Keratinocyte (primary cell): ENCODE results near the gene TSPAN8. TPM values are rescaled to one million over a fixed set of nuclear protein-coding genes. Genes with fewer than 3 reads are reported as not detected.
"Not testable (repeated sequence)": the region's sequence is repeated elsewhere in the genome, so short reads cannot be mapped to it uniquely, and the experiment has no call there.

Experiments
- DNase-seq: peaks from one replicate; pipeline ENCODE4 v3.0.0-alpha.2; 2011; ENCODE audit warnings: low read depth, missing footprints, low spot score
- FAIRE-seq: peaks from 2 replicates; lab custom pipeline; 2011; peaks lifted over from hg19 to GRCh38; lab: Jason Lieb, UNC
- H2AFZ ChIP-seq: 2 replicates; pipeline ENCODE4 v1.6.0; 2012; ENCODE audit warnings: low read length, control low read depth, inconsistent platforms; ENCODE audit not compliant: control insufficient read depth
- H3K27ac ChIP-seq: 2 replicates; pipeline ENCODE4 v1.5.1; 2011; ENCODE audit warnings: low read length; ENCODE audit not compliant: control insufficient read depth, insufficient read depth
- H3K27me3 ChIP-seq: 3 replicates; pipeline ENCODE4 v1.6.0; 2011; ENCODE audit warnings: low read length; ENCODE audit not compliant: control insufficient read depth, insufficient read depth; ENCODE audit errors: extremely low read depth
- H3K36me3 ChIP-seq, 2 experiments: 2 replicates in 1 of 2; 3 replicates in 1 of 2; pipeline ENCODE4 v1.5.1; 2011; ENCODE audit warnings: low read length in 2 of 2, mild to moderate bottlenecking in 1 of 2; ENCODE audit not compliant: control insufficient read depth in 2 of 2, insufficient read depth in 2 of 2; ENCODE audit errors: extremely low read depth in 1 of 2
- H3K4me1 ChIP-seq: 3 replicates; pipeline ENCODE4 v1.5.1; 2011; ENCODE audit warnings: low read length; ENCODE audit not compliant: control insufficient read depth, insufficient read depth; ENCODE audit errors: extremely low read depth
- H3K4me2 ChIP-seq: 3 replicates; pipeline ENCODE4 v1.6.0; 2011; ENCODE audit warnings: low read depth, low read length; ENCODE audit not compliant: control insufficient read depth, insufficient read depth; ENCODE audit errors: extremely low read depth
- H3K4me3 ChIP-seq, 3 experiments: fragments of 200-600 bp in 1 of 3; sonication (generic) in 1 of 3; 2 replicates in 2 of 3; 3 replicates in 1 of 3; pipeline ENCODE4 v1.5.1; 2011 to 2016; ENCODE audit warnings: low read length in 3 of 3, mild to moderate bottlenecking in 3 of 3, control low read depth in 2 of 3, inconsistent platforms in 1 of 3, low read depth in 1 of 3, mixed read lengths in 1 of 3, mixed run types in 1 of 3, moderate library complexity in 1 of 3; ENCODE audit not compliant: control insufficient read depth in 2 of 3, insufficient read depth in 2 of 3; ENCODE audit errors: extremely low read depth in 1 of 3
- H3K79me2 ChIP-seq: 2 replicates; pipeline ENCODE4 v1.6.0; 2012; ENCODE audit warnings: low read length; ENCODE audit not compliant: control insufficient read depth, insufficient read depth
- H3K9ac ChIP-seq: 3 replicates; pipeline ENCODE4 v1.6.0; 2011; ENCODE audit warnings: low read length; ENCODE audit not compliant: control insufficient read depth, insufficient read depth; ENCODE audit errors: extremely low read depth
- H3K9me1 ChIP-seq: 3 replicates; pipeline ENCODE4 v1.6.0; 2011; ENCODE audit warnings: low read length; ENCODE audit not compliant: control insufficient read depth, insufficient read depth; ENCODE audit errors: extremely low read depth
- H3K9me3 ChIP-seq: 2 replicates; pipeline ENCODE4 v1.5.1; 2012; ENCODE audit warnings: low read depth, low read length; ENCODE audit not compliant: control insufficient read depth
- H4K20me1 ChIP-seq: 3 replicates; pipeline ENCODE4 v1.6.0; 2011; ENCODE audit warnings: low read length; ENCODE audit not compliant: control insufficient read depth, insufficient read depth; ENCODE audit errors: extremely low read depth
- CTCF ChIP-seq, 3 experiments: IDR thresholded peaks in 1 of 3; conservative IDR thresholded peaks in 1 of 3; optimal IDR thresholded peaks in 1 of 3; 2 replicates in 2 of 3; 3 replicates in 1 of 3; pipeline versions ENCODE3 to v1.5.1; 2011; ENCODE audit warnings: low read length in 3 of 3, mild to moderate bottlenecking in 3 of 3, moderate library complexity in 2 of 3, control low read depth in 1 of 3, inconsistent platforms in 1 of 3; ENCODE audit not compliant: insufficient read depth in 2 of 3; ENCODE audit errors: extremely low read depth in 1 of 3
- EZH2 ChIP-seq: IDR thresholded peaks from one replicate; pipeline ENCODE4 v1.6.1; 2012; ENCODE audit warnings: inconsistent platforms, mild to moderate bottlenecking, low read length, moderate library complexity
- dilution Hi-C: fragments of 300-500 bp; cut with MboI; formaldehyde crosslinking; loops from one replicate; pipeline ENCODE4 v1.7.0; 2020; ENCODE audit warnings: low sequenced_read_pairs; ENCODE audit not compliant: extremely low pct_ligation_motif_present
- polyA plus RNA-seq, 5 experiments: library from polyadenylated mRNA; depleted of rRNA in 3 of 5; stranded (reverse) in 3 of 5; stranded (forward) in 1 of 5; unstranded in 1 of 5; fragments of >200 nt; gene quantifications; 1 replicate in 1 of 5; 2 replicates in 3 of 5; 3 replicates in 1 of 5; pipeline versions ENCODE4 v1.2.1 to v1.2.3, GENCODE V29; 2011 to 2012; ENCODE audit warnings: missing spikeins in 2 of 5, low read depth in 1 of 5, low replicate concordance in 1 of 5

Gene TSPAN8
- polyA plus RNA-seq, 1 donor (not counting 4 experiments of a cell fraction or from before 2014, with no cell fraction given): not detected

GRCh38 chr12:71166862-71167496 lies 9.2 kb upstream of the TSPAN8 start:
- no peak for TF ChIP-seq CTCF (optimal IDR thresholded peaks at IDR 0.05 in 1 of 3, IDR thresholded peaks at IDR 0.05 in 1 of 3, conservative IDR thresholded peaks at IDR 0.05 in 1 of 3; ENCODE audit: extremely low read depth in 1 of 3, insufficient read depth in 2 of 3, low read length in 3 of 3)
- no peak for TF ChIP-seq EZH2
- H3K36me3 ChIP-seq: no peaks in the 10 kb centered on the region
- no peaks in the 10 kb centered on the region for H3K27me3 ChIP-seq
- no peaks in the 10 kb centered on the region for H3K79me2 ChIP-seq
- dilution Hi-C loops: no loop called here
- H4K20me1 ChIP-seq: no peaks in the 10 kb centered on the region
- no peak overlapping the region for H3K4me3 ChIP-seq
- no peak overlapping the region for H3K27ac ChIP-seq
- H3K4me1 ChIP-seq: no peaks in the 10 kb centered on the region
- H3K9me1 ChIP-seq: no peaks in the 10 kb centered on the region
- no peak overlapping the region for H2AFZ ChIP-seq
- H3K9me3 ChIP-seq: no peaks in the 10 kb centered on the region
- no peak for DNase-seq
- no peak for FAIRE-seq
- H3K9ac ChIP-seq: no peak overlapping the region
- no peak overlapping the region for H3K4me2 ChIP-seq

GRCh38 chr12:71166280-71166679 lies 8.5 kb upstream of the TSPAN8 start:
- no peaks in the 10 kb centered on the region for H3K36me3 ChIP-seq
- no peaks in the 10 kb centered on the region for H4K20me1 ChIP-seq
- FAIRE-seq (no peak), DNase-seq (no peak)
- no peak overlapping the region for H3K27ac ChIP-seq
- no peak overlapping the region for H2AFZ ChIP-seq
- no peaks in the 10 kb centered on the region for H3K27me3 ChIP-seq
- no peaks in the 10 kb centered on the region for H3K9me1 ChIP-seq
- no peak overlapping the region for H3K4me3 ChIP-seq
- no peaks in the 10 kb centered on the region for H3K9me3 ChIP-seq
- H3K4me1 ChIP-seq: no peaks in the 10 kb centered on the region
- TF ChIP-seq CTCF (optimal IDR thresholded peaks at IDR 0.05 in 1 of 3, IDR thresholded peaks at IDR 0.05 in 1 of 3, conservative IDR thresholded peaks at IDR 0.05 in 1 of 3; ENCODE audit: extremely low read depth in 1 of 3, insufficient read depth in 2 of 3, low read length in 3 of 3) (no peak), EZH2 (no peak)
- H3K9ac ChIP-seq: no peak overlapping the region
- dilution Hi-C loops: no loop called here
- no peaks in the 10 kb centered on the region for H3K79me2 ChIP-seq
- H3K4me2 ChIP-seq: no peak overlapping the region

GRCh38 chr12:71165780-71166179 lies 8.0 kb upstream of the TSPAN8 start:
- H3K79me2 ChIP-seq, H3K9me1 ChIP-seq, H3K4me1 ChIP-seq, H4K20me1 ChIP-seq, dilution Hi-C loops, H3K36me3 ChIP-seq, DNase-seq, H3K27ac ChIP-seq, H3K4me2 ChIP-seq, H2AFZ ChIP-seq, H3K9me3 ChIP-seq, H3K27me3 ChIP-seq, H3K4me3 ChIP-seq, H3K9ac ChIP-seq, FAIRE-seq: not testable (repeated sequence)
